Measurements from ENCODE around the gene FAM107B.

Gene FAM107B

GRCh38 chr10:14604181-14605142 is 170.2 kb downstream of the FAM107B start (continued):
- TF ChIP-seq ZNF449 (tag by site-specific recombination; IDR thresholded peaks at IDR 0.05) (no peak), MZF1 (tag by site-specific recombination; IDR thresholded peaks at IDR 0.05; ENCODE audit: borderline replicate concordance) (no peak), ZNF26 (tag by site-specific recombination; IDR thresholded peaks at IDR 0.05) (no peak), SCRT1 (tag by site-specific recombination; IDR thresholded peaks at IDR 0.05; ENCODE audit: borderline replicate concordance) (no peak), ZNF548 (tag by site-specific recombination; IDR thresholded peaks at IDR 0.05) (no peak; the same call in 1 of the 2 replicates), ZSCAN30 (tag by site-specific recombination; IDR thresholded peaks at IDR 0.05) (no peak), PRDM1 (tag by site-specific recombination; IDR thresholded peaks at IDR 0.05) (peak; percentile 99), ZSCAN4 (tag by site-specific recombination; IDR thresholded peaks at IDR 0.05) (0 out of 2 replicates have a peak, but pooled peaks have one; percentile 26), ZNF585B (tag by site-specific recombination; IDR thresholded peaks at IDR 0.05) (no peak), ZNF707 (tag by site-specific recombination; IDR thresholded peaks at IDR 0.05) (no peak), ZNF501 (tag by site-specific recombination; IDR thresholded peaks at IDR 0.05) (peak; percentile 89), ZNF112 (tag by site-specific recombination; IDR thresholded peaks at IDR 0.05) (no peak), ZIC2 (tag by site-specific recombination; IDR thresholded peaks at IDR 0.05) (peak; percentile 16; the same call in 1 of the 2 replicates), ZNF211 (tag by site-specific recombination; IDR thresholded peaks at IDR 0.05; ENCODE audit: low read depth) (no peak), ZNF157 (tag by site-specific recombination; IDR thresholded peaks at IDR 0.05) (peak; percentile 42; the same call in 1 of the 2 replicates), ZNF626 (tag by site-specific recombination; IDR thresholded peaks at IDR 0.05) (no peak), ZNF530 (tag by site-specific recombination; IDR thresholded peaks at IDR 0.05; ENCODE audit: low read depth) (no peak), ZNF670 (tag by site-specific recombination; IDR thresholded peaks at IDR 0.05; ENCODE audit: low read depth) (no peak), KLF7 (tag by site-specific recombination; IDR thresholded peaks at IDR 0.05; ENCODE audit: borderline replicate concordance) (peak; percentile 23; the same call in 1 of the 2 replicates), ZNF324 (tag by site-specific recombination; IDR thresholded peaks at IDR 0.05) (peak; percentile 27; the same call in 1 of the 2 replicates), ZNF169 (tag by site-specific recombination; IDR thresholded peaks at IDR 0.05) (no peak), INSM2 (tag by site-specific recombination; IDR thresholded peaks at IDR 0.05) (0 out of 2 replicates have a peak, but pooled peaks have one; percentile 26), ZNF785 (tag by site-specific recombination; IDR thresholded peaks at IDR 0.05) (peak; percentile 28; the same call in 1 of the 2 replicates), ZNF664 (tag by site-specific recombination; IDR thresholded peaks at IDR 0.05) (no peak), CTCF (tag by site-specific recombination; IDR thresholded peaks at IDR 0.05) (no peak), ZNF175 (tag by site-specific recombination; IDR thresholded peaks at IDR 0.05) (no peak), ZBTB48 (tag by site-specific recombination; IDR thresholded peaks at IDR 0.05) (0 out of 2 replicates have a peak, but pooled peaks have one; percentile 46), ZNF843 (tag by site-specific recombination; IDR thresholded peaks at IDR 0.05) (peak; percentile 75), ZNF146 (tag by site-specific recombination; IDR thresholded peaks at IDR 0.05) (no peak)

Measured in HEK293 (cell line).